HepG2 (cell line): ENCODE results near the gene CNNM2. TPM values are rescaled to one million over a fixed set of nuclear protein-coding genes. Genes with fewer than 3 reads are reported as not detected.
A peak's percentile ranks its signal among the peaks of the same experiment; 100 is the strongest.

ENCODE experiments used
- ATF4 ChIP-seq, 2 experiments: fragments of 450-650 bp in 1 of 2; sonication (generic) in 1 of 2; formaldehyde crosslinking; IDR thresholded peaks; 2 replicates each; pipeline versions ENCODE4 v1.5.0 to v1.8.0; 2020 to 2022; ENCODE audit warnings: mild to moderate bottlenecking in 1 of 2, missing genetic modification reagents in 1 of 2
- ATRX ChIP-seq: sonication (generic); formaldehyde crosslinking; IDR thresholded peaks from 2 replicates; pipeline ENCODE4 v1.4.0; 2020; ENCODE audit warnings: missing genetic modification reagents, borderline replicate concordance
- CBX1 ChIP-seq: IDR thresholded peaks from one replicate; pipeline ENCODE4 v1.6.1; 2016; ENCODE audit warnings: antibody characterized with exemption, low read depth
- ELF3 ChIP-seq: IDR thresholded peaks from 2 replicates; pipeline ENCODE4 v1.6.1; 2016; ENCODE audit warnings: missing genetic modification reagents, missing compliant biosample characterization
- GMEB1 ChIP-seq: sonication (generic); formaldehyde crosslinking; IDR thresholded peaks from 2 replicates; pipeline ENCODE4 v1.5.1; 2020; ENCODE audit warnings: missing genetic modification reagents, mild to moderate bottlenecking, borderline replicate concordance
- NPAS2 ChIP-seq: sonication (generic); formaldehyde crosslinking; IDR thresholded peaks from 2 replicates; pipeline ENCODE4 v1.8.0; 2022; ENCODE audit warnings: mild to moderate bottlenecking, missing genetic modification reagents, borderline replicate concordance
- NR2F1 ChIP-seq, 2 experiments: fragments of 450-650 bp in 1 of 2; formaldehyde crosslinking in 1 of 2; IDR thresholded peaks; 2 replicates each; pipeline versions ENCODE4 v1.5.0 to v1.6.1; 2016 to 2020; ENCODE audit warnings: mild to moderate bottlenecking in 1 of 2, missing compliant biosample characterization in 1 of 2, missing genetic modification reagents in 1 of 2, moderate library complexity in 1 of 2
- PRPF4 ChIP-seq: fragments of 200-400 bp; formaldehyde crosslinking; IDR thresholded peaks from 2 replicates; pipeline ENCODE4 v1.6.1; 2016; ENCODE audit warnings: low read length, low read depth; ENCODE audit not compliant: poor library complexity, severe bottlenecking
- RFX3 ChIP-seq: IDR thresholded peaks from 2 replicates; pipeline ENCODE4 v1.6.1; 2016; ENCODE audit warnings: missing biosample characterization, missing genetic modification reagents
- SKIL ChIP-seq: sonication (generic); formaldehyde crosslinking; IDR thresholded peaks from 2 replicates; pipeline ENCODE4 v1.8.0; 2022; ENCODE audit warnings: missing genetic modification reagents, mild to moderate bottlenecking, moderate library complexity, borderline replicate concordance
- SNRNP70 ChIP-seq: fragments of 200-400 bp; formaldehyde crosslinking; IDR thresholded peaks from 2 replicates; pipeline ENCODE4 v1.6.1; 2017; ENCODE audit warnings: mild to moderate bottlenecking, low read depth, low read length, moderate library complexity
- TAF15 ChIP-seq: fragments of 200-400 bp; formaldehyde crosslinking; IDR thresholded peaks from one replicate; pipeline ENCODE4 v1.6.1; 2018; ENCODE audit warnings: mild to moderate bottlenecking, low read depth, low read length; ENCODE audit not compliant: poor library complexity, severe bottlenecking
- ZFP37 ChIP-seq: sonication (generic); formaldehyde crosslinking; IDR thresholded peaks from 2 replicates; pipeline ENCODE4 v1.4.0; 2020; ENCODE audit warnings: missing genetic modification reagents, borderline replicate concordance
- ZFX ChIP-seq: sonication (generic); formaldehyde crosslinking; IDR thresholded peaks from 2 replicates; pipeline ENCODE4 v1.4.0; 2020; ENCODE audit warnings: mild to moderate bottlenecking, low read depth, missing genetic modification reagents, moderate library complexity
- ZNF512 ChIP-seq: sonication (generic); formaldehyde crosslinking; IDR thresholded peaks from 2 replicates; pipeline ENCODE4 v1.4.0; 2020; ENCODE audit warnings: mild to moderate bottlenecking, missing genetic modification reagents
- ZNF652 ChIP-seq: IDR thresholded peaks from 2 replicates; pipeline ENCODE4 v1.6.1; 2016; ENCODE audit warnings: low read depth, borderline replicate concordance
- ZNF660 ChIP-seq: sonication (generic); formaldehyde crosslinking; IDR thresholded peaks from 2 replicates; pipeline ENCODE4 v1.5.1; 2020; ENCODE audit warnings: mild to moderate bottlenecking, low read depth, missing genetic modification reagents, borderline replicate concordance
- ZSCAN31 ChIP-seq: sonication (generic); formaldehyde crosslinking; IDR thresholded peaks from 2 replicates; pipeline ENCODE4 v1.5.0; 2020; ENCODE audit warnings: low read depth, mild to moderate bottlenecking, missing genetic modification reagents
- polyA plus RNA-seq, 8 experiments: library from polyadenylated mRNA; depleted of rRNA in 3 of 8; stranded (reverse) in 7 of 8; unstranded in 1 of 8; fragments of >200 nt; fragmentation: Illumina TruSeq in 4 of 8; extraction: Trizol in 4 of 8; gene quantifications; 2 replicates each; pipeline versions ENCODE4 v1.2.1 to v1.2.3, GENCODE V29; 2011 to 2016; ENCODE audit warnings: low read depth in 4 of 8, missing spikeins in 1 of 8, mixed read lengths in 1 of 8; ENCODE audit not compliant: insufficient read depth in 1 of 8
- total RNA-seq, 5 experiments: library from RNA; depleted of rRNA; stranded (reverse); fragments of >200 nt; fragmentation: Illumina TruSeq; extraction: Trizol; gene quantifications; 2 replicates each; pipeline ENCODE4 v1.2.3, GENCODE V29; 2016; ENCODE audit warnings: low read depth in 1 of 5

Gene CNNM2
- total and polyA plus RNA-seq, 2 of the 13 experiments (the other 11 are each of a cell fraction or from before 2014, with no cell fraction given) = 7.1 to 9.0 TPM

- TF ChIP-seq ZFP37 (CRISPR knock-in tag) = no peak
- TF ChIP-seq ZNF652 (CRISPR knock-in tag) = no peak
- TF ChIP-seq TAF15 = no peak
- no peak for TF ChIP-seq ATRX (CRISPR knock-in tag)
- TF ChIP-seq ZNF660 (CRISPR knock-in tag) = no peak
- TF ChIP-seq ATF4 (CRISPR knock-in tag; IDR thresholded peaks at IDR 0.05) = no peak
- TF ChIP-seq NR2F1 (CRISPR knock-in tag; IDR thresholded peaks at IDR 0.05) = no peak
- TF ChIP-seq SKIL (CRISPR knock-in tag) = no peak
- no peak; the same call in 1 of the 2 replicates for TF ChIP-seq ZFX (CRISPR knock-in tag)
- TF ChIP-seq CBX1 = no peak
- no peak; the same call in 1 of the 2 replicates for TF ChIP-seq ELF3
- TF ChIP-seq GMEB1 = peak; percentile 56; the same call in 1 of the 2 replicates
- TF ChIP-seq RFX3 (CRISPR knock-in tag) = no peak
- no peak for TF ChIP-seq ZNF512 (CRISPR knock-in tag)
- TF ChIP-seq NPAS2 (CRISPR knock-in tag) = no peak
- TF ChIP-seq PRPF4 = no peak
- peak; percentile 56; the same call in 1 of the 2 replicates for TF ChIP-seq ZSCAN31 (CRISPR knock-in tag)
- TF ChIP-seq SNRNP70 = no peak
Measured at GRCh38 chr10:102917962-102918816, at the start of gene CNNM2 (continued).
